HepG2 (cell line): Measurements from ENCODE around the gene FNDC3B. TPM values are rescaled to one million over a fixed set of nuclear protein-coding genes. Genes with fewer than 3 reads are reported as not detected.

ENCODE experiments used
- CEBPG ChIP-seq: IDR thresholded peaks from 2 replicates; pipeline ENCODE4 v1.6.1; 2016
- DRAP1 ChIP-seq: IDR thresholded peaks from 2 replicates; pipeline ENCODE4 v1.6.1; 2016; ENCODE audit warnings: missing genetic modification reagents, missing compliant biosample characterization
- E2F2 ChIP-seq: sonication (generic); formaldehyde crosslinking; IDR thresholded peaks from 2 replicates; pipeline ENCODE4 v1.4.0; 2020; ENCODE audit warnings: missing genetic modification reagents, borderline replicate concordance
- ELK4 ChIP-seq: sonication (generic); formaldehyde crosslinking; IDR thresholded peaks from 2 replicates; pipeline ENCODE4 v1.9.0; 2021; ENCODE audit warnings: missing genetic modification reagents, borderline replicate concordance
- FIP1L1 ChIP-seq: fragments of 200-400 bp; formaldehyde crosslinking; IDR thresholded peaks from 2 replicates; pipeline ENCODE4 v1.6.1; 2018; ENCODE audit warnings: low read depth, mild to moderate bottlenecking, low read length, moderate library complexity, borderline replicate concordance; ENCODE audit not compliant: insufficient read depth
- FLYWCH1 ChIP-seq: sonication (generic); formaldehyde crosslinking; IDR thresholded peaks from 2 replicates; pipeline ENCODE4 v1.8.1; 2023; ENCODE audit warnings: mild to moderate bottlenecking, missing genetic modification reagents
- HNRNPL ChIP-seq: fragments of 200-400 bp; formaldehyde crosslinking; IDR thresholded peaks from 2 replicates; pipeline ENCODE4 v1.6.1; 2017; ENCODE audit warnings: mild to moderate bottlenecking, low read depth, low read length
- KLF12 ChIP-seq: sonication (generic); formaldehyde crosslinking; IDR thresholded peaks from 2 replicates; pipeline ENCODE4 v1.4.0; 2020; ENCODE audit warnings: missing genetic modification reagents, borderline replicate concordance
- MEF2D ChIP-seq: sonication (generic); formaldehyde crosslinking; IDR thresholded peaks from 2 replicates; pipeline ENCODE4 v1.5.1; 2020; ENCODE audit warnings: mild to moderate bottlenecking, missing genetic modification reagents
- MTF1 ChIP-seq: sonication (generic); formaldehyde crosslinking; IDR thresholded peaks from 2 replicates; pipeline ENCODE4 v1.5.0; 2020; ENCODE audit warnings: missing genetic modification reagents
- NBN ChIP-seq: fragments of 450-650 bp; conservative IDR thresholded peaks from 2 replicates; pipeline ENCODE4 v1.6.1; 2017
- NCOA2 ChIP-seq: sonication (generic); formaldehyde crosslinking; IDR thresholded peaks from 2 replicates; pipeline ENCODE4 v1.8.0; 2022; ENCODE audit warnings: inconsistent platforms
- NFYB ChIP-seq: sonication (generic); formaldehyde crosslinking; IDR thresholded peaks from 2 replicates; pipeline ENCODE4 v1.4.0; 2020; ENCODE audit warnings: missing genetic modification reagents
- PRPF4 ChIP-seq: fragments of 200-400 bp; formaldehyde crosslinking; IDR thresholded peaks from 2 replicates; pipeline ENCODE4 v1.6.1; 2016; ENCODE audit warnings: low read length, low read depth; ENCODE audit not compliant: poor library complexity, severe bottlenecking
- RAD21 ChIP-seq: fragments of 450-650 bp; formaldehyde crosslinking; IDR thresholded peaks from 2 replicates; pipeline ENCODE4 v1.5.0; 2020; ENCODE audit warnings: mild to moderate bottlenecking
- RARA ChIP-seq: IDR thresholded peaks from 2 replicates; pipeline ENCODE4 v1.6.1; 2016; ENCODE audit warnings: missing genetic modification reagents, missing compliant biosample characterization
- SIX1 ChIP-seq: sonication (generic); formaldehyde crosslinking; IDR thresholded peaks from 2 replicates; pipeline ENCODE4 v1.4.0; 2020; ENCODE audit warnings: missing genetic modification reagents, borderline replicate concordance
- YY1 ChIP-seq: IDR thresholded peaks from 2 replicates; pipeline ENCODE4 v1.6.1; 2011; ENCODE audit warnings: low read length, low read depth, moderate library complexity, mild to moderate bottlenecking; ENCODE audit not compliant: insufficient read depth, insufficient replicate concordance
- ZBTB42 ChIP-seq: sonication (generic); formaldehyde crosslinking; IDR thresholded peaks from 2 replicates; pipeline ENCODE4 v1.5.0; 2020; ENCODE audit warnings: mild to moderate bottlenecking, missing genetic modification reagents
- ZNF382 ChIP-seq: sonication (generic); formaldehyde crosslinking; IDR thresholded peaks from 2 replicates; pipeline ENCODE4 v1.5.0; 2020; ENCODE audit warnings: missing genetic modification reagents, mild to moderate bottlenecking, borderline replicate concordance
- ZNF441 ChIP-seq: sonication (generic); formaldehyde crosslinking; IDR thresholded peaks from 2 replicates; pipeline ENCODE4 v1.7.0; 2021; ENCODE audit warnings: missing genetic modification reagents, borderline replicate concordance
- ZNF672 ChIP-seq: sonication (generic); formaldehyde crosslinking; IDR thresholded peaks from 2 replicates; pipeline ENCODE4 v1.8.1; 2022; ENCODE audit warnings: missing genetic modification reagents
- ZNF788 ChIP-seq: sonication (generic); formaldehyde crosslinking; IDR thresholded peaks from 2 replicates; pipeline ENCODE4 v1.5.0; 2020; ENCODE audit warnings: mild to moderate bottlenecking, missing genetic modification reagents, borderline replicate concordance
- ZNF850 ChIP-seq: sonication (generic); formaldehyde crosslinking; conservative IDR thresholded peaks from 2 replicates; pipeline ENCODE4 v1.9.0; 2021; ENCODE audit warnings: mild to moderate bottlenecking, missing genetic modification reagents
- ZXDC ChIP-seq: sonication (generic); formaldehyde crosslinking; IDR thresholded peaks from 2 replicates; pipeline ENCODE4 v1.5.0; 2020; ENCODE audit warnings: mild to moderate bottlenecking, missing genetic modification reagents
- polyA plus RNA-seq, 8 experiments: library from polyadenylated mRNA; depleted of rRNA in 3 of 8; stranded (reverse) in 7 of 8; unstranded in 1 of 8; fragments of >200 nt; fragmentation: Illumina TruSeq in 4 of 8; extraction: Trizol in 4 of 8; gene quantifications; 2 replicates each; pipeline versions ENCODE4 v1.2.1 to v1.2.3, GENCODE V29; 2011 to 2016; ENCODE audit warnings: low read depth in 4 of 8, missing spikeins in 1 of 8, mixed read lengths in 1 of 8; ENCODE audit not compliant: insufficient read depth in 1 of 8
- total RNA-seq, 5 experiments: library from RNA; depleted of rRNA; stranded (reverse); fragments of >200 nt; fragmentation: Illumina TruSeq; extraction: Trizol; gene quantifications; 2 replicates each; pipeline ENCODE4 v1.2.3, GENCODE V29; 2016; ENCODE audit warnings: low read depth in 1 of 5

Gene FNDC3B
- total and polyA plus RNA-seq, 2 of the 13 experiments (the other 11 are each of a cell fraction or from before 2014, with no cell fraction given): 74.8 to 103 TPM

GRCh38 chr3:172140499-172141391 is 101.4 kb downstream of the FNDC3B start (continued):
- TF ChIP-seq ZXDC (CRISPR knock-in tag) (no peak), ZBTB42 (CRISPR knock-in tag) (no peak), ZNF788 (CRISPR knock-in tag) (peak; percentile 68; the same call in 1 of the 2 replicates), ZNF441 (CRISPR knock-in tag) (peak; percentile 49; the same call in 1 of the 2 replicates), MEF2D (CRISPR knock-in tag) (peak; percentile 97), FLYWCH1 (CRISPR knock-in tag) (no peak), CEBPG (CRISPR knock-in tag) (peak; percentile 98), RARA (peak; percentile 95), NBN (no peak), FIP1L1 (no peak), NFYB (peak; percentile 29; the same call in 1 of the 2 replicates), KLF12 (CRISPR knock-in tag) (0 out of 2 replicates have a peak, but pooled peaks have one; percentile 47), E2F2 (CRISPR knock-in tag) (no peak), PRPF4 (no peak), ZNF672 (CRISPR knock-in tag) (no peak), HNRNPL (no peak), ZNF850 (CRISPR knock-in tag) (no peak), DRAP1 (CRISPR knock-in tag) (peak; percentile 74; the same call in 1 of the 2 replicates), YY1 (peak; percentile 62), SIX1 (CRISPR knock-in tag) (peak; percentile 86), MTF1 (no peak), RAD21 (peak; percentile 33; the same call in 1 of the 2 replicates), NCOA2 (CRISPR knock-in tag) (peak; percentile 98), ZNF382 (CRISPR knock-in tag) (no peak), ELK4 (CRISPR knock-in tag) (no peak)
